Activated T-helper 9 cell treated with anti-CD3 and anti-CD28 coated beads, Interleukin-2, amount 50 U/mL, for 16 hours (primary cell): ENCODE results near the gene SEZ6L.

Experiments used
- DNase-seq: peaks from one replicate; pipeline ENCODE4 v3.0.0-alpha.2; 2020; ENCODE audit warnings: low read depth

The SEZ6L gene

DNA sequence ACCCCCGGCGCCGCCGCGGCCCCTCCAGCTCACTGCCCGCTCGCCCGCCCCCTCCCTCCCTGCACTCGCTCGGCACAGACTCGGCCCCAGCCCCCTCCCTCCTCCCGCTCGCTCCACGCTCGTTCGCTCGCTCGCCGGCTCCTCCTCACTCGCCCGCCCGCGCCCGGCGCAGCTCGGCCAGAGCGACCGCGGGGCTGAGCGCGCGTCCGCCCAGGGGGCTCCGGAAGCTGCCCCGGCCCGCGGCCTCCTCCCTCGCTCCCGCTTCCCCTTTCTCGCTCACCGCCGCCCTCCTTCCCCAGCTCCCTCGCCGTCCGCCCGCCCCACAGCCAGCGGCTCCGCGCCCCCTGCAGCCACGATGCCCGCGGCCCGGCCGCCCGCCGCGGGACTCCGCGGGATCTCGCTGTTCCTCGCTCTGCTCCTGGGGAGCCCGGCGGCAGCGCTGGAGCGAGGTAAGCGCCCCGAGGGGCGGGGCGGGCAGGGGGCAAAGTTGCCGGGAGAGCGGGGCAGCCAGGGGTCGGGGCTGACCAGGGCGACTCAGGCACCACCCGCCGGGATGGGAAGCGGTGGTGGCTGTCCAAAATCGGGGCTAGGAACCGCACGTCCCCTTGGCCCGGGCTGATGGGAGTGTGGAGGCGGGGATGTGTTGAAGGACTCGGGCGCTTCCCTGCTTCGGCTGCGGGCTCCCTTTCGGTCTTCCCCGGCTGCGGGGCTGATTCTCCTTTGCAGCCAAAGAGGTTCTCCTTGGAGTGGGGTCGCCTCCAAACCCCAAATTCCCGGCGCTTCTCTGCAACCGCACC, at the start of gene SEZ6L:
Gene SEZ6L, plus strand, starts transcription at position 148 of the 797 bp plus-strand sequence. Its CDS starts 208 bp downstream, at position 356.
- DNase-seq = no peak

- no peak for DNase-seq
These were observed 46.3 kb upstream of the SEZ6L start for GRCh38 chr22:26122920-26123468.

DNA sequence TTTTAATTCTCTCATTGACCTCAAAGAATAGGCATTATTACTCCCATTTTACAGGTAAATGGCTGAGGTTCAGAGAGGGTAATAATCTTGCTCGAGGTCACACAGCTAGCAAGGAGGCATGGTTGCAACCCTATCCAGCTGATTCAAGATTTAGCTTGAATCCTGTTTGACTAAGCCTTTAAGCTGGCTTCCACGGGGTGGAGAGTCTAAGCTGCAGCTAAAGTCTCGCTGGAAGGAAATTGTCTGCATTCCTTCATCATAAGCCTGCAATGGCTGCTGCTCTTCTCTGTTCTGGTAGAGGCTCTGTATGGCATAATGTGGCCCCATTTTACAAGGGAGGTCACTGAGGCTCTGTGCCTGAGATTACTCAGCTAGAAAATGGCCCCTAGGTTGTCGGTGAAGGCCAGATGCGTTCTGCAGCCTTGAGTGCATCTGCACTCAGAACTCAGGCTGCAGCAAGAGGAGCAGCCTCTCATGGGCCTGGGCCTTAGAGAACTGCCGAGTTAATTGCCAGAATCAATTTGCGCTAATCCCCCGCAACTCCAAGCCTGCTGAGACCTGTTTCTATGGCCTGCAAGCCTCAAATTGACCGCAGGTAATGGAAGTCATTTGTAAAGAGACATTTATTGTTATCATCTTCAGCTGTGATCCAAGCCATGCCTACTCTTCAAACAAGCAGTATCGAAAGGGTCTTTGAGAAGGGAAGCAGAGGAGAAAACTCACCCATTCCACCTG, 44.1 kb upstream of the SEZ6L start:
- DNase-seq = no peak

DNA sequence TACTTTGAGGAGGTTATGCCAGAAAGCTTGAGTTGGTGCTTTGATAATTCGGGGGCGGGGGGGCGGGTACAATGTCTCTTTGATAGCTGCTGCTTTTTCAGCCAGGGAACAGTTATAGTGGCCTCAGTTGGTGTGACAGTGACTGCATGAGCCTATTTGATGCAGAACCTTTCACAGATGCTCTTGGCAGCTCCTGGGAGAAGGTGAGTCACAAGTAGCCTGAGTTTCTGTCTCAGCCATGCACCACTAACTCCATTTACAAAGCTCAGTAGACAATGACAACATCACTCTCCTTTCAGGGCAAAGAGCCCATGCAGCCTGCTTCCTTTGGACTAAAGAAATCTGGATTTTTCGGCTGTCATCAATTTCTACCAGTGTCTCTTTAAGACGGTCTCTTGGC, 42.1 kb upstream of the SEZ6L start:
- DNase-seq = no peak

DNA sequence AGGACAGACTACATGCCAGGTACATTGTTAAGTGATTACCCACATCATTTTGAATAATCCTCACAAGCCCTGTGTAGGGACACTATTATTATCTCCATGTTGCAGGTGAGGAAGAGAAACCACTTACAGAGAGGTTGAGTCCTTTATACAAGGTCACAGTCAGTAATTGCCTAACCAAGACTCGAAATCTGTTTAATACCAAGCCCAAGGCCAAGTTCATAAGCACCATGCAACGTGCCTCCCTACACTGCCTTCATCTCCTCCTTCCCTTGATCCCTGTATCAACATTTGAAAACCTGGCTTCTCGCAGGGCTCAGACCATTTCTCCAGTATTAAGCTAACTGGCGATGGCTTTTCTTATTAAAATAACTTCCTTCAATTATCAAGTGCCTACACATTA, 41.7 kb upstream of the SEZ6L start:
- no peak for DNase-seq

DNA sequence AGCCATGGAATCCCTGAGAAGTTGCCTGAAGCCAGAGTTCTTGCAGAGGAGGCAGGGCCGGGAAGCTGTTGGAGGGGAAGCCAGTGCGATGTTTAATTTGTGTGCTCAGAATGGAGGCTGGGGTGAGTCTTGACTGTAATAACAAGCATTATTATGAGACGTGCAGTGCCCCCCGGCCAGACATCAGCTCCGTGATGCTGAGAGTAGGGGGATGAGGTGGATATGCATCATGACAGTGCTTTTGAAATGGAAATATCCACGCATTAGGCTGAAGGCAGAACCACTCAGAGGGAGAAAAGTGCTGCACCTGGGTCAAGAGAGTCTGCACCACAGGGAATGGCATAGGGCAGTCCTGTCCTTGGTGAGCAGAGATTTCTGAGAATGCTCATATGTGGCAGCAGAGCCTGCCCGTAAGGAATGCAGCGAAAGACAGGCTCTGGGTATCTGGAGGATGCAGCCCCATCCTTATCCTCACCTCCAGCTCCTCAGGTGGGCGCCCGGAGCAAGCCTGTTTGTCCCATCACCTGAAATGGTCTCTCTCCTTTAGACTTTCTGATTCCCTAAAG, 37.6 kb upstream of the SEZ6L start:
- no peak for DNase-seq

- DNase-seq = no peak
These were observed 34.5 kb upstream of the SEZ6L start for GRCh38 chr22:26134654-26135330.

GRCh38 chr22:26135806-26136205, 33.5 kb upstream of the SEZ6L start:
- no peak for DNase-seq

GRCh38 chr22:26139310-26139709, 30.0 kb upstream of the SEZ6L start:
- no peak for DNase-seq

DNA sequence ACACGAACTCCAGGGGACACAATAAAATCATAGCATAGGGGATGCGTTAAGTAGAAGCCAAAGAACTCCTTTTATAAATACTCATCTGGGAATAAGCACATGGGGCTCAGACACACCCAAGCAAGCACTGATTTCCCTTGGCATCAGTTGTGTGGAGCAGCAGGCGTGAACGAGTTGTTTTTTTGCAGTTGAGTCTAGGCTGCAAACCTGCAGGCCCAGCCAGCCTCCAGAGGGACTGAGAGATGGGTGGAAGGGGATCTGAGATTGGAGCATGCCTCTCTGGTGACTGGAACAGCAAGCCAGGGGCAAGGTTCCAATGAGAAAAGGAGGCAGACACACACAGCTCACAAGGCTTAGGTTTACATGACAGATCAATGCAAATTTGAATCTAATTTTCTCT, 27.4 kb upstream of the SEZ6L start:
- no peak for DNase-seq

- no peak for DNase-seq
These were observed 25.4 kb upstream of the SEZ6L start for GRCh38 chr22:26143806-26144325.

GRCh38 chr22:26159886-26160285, 9.4 kb upstream of the SEZ6L start:
- no peak for DNase-seq

GRCh38 chr22:26161746-26162145, 7.5 kb upstream of the SEZ6L start:
- no peak for DNase-seq

DNA sequence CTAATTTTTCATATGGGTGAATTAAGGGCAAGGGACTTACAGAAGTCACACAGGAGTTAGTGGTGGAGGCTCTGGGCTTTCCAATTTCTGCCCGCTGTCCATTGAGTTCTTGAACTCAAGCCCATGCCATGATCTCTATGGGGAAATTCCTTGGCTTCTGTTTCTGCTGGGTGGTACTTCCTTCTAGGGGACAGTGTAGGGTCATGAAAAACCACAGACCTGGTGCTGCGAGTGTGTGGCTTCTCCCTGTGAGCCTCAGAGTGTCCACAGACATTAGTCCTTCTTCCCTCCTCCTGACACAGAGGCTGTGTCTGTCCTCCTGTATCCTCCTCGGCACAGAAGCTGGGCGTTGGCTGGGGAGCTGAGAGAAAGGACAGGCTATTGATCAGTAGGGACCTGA, 6.3 kb upstream of the SEZ6L start:
- DNase-seq = no peak

GRCh38 chr22:26164174-26164573, 5.1 kb upstream of the SEZ6L start:
- no peak for DNase-seq

- DNase-seq = no peak
These were observed 871 bp upstream of the SEZ6L start for GRCh38 chr22:26168330-26168851.

GRCh38 chr22:26168939-26169314, 335 bp upstream of the SEZ6L start:
- no peak for DNase-seq

GRCh38 chr22:26170112-26170492, 840 bp downstream of the SEZ6L start:
- no peak for DNase-seq

DNA sequence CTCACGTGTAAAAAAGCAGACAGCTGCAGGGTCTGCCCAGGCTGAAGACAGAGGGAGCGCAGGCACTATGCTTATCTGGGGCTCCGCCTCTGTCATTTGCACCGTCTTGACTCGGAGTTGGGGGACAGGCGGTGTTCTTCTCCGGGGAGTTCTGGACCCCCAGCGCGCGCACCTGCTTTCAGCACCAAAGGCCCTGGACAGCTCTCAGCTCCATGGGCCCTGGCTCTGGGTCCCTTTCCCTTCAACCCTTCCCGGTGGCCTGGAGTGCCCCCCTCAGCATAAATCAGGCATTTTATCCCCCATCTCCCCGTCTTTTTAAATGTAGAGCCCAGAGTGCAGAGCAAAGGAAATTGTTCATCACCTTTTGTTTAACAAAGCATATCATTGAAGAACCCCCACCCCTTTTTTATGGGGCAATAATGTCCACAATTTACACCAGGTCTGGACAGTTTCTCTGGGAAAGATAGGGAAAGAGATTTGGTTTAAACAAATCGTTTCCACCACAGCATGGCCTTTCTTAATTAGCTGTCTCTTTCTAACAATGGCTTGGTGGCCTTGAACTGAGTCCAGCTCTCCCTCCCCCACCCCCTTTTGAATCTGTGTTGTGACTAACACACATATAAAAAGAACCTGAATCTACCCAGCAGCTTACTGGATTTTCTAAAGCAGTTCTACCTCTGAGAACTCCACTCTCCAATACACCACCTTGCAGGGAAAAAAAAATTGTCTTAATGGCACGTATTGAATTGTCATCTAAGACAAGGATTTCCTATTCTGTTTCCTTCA, 1.7 kb downstream of the SEZ6L start:
- DNase-seq = no peak

DNA sequence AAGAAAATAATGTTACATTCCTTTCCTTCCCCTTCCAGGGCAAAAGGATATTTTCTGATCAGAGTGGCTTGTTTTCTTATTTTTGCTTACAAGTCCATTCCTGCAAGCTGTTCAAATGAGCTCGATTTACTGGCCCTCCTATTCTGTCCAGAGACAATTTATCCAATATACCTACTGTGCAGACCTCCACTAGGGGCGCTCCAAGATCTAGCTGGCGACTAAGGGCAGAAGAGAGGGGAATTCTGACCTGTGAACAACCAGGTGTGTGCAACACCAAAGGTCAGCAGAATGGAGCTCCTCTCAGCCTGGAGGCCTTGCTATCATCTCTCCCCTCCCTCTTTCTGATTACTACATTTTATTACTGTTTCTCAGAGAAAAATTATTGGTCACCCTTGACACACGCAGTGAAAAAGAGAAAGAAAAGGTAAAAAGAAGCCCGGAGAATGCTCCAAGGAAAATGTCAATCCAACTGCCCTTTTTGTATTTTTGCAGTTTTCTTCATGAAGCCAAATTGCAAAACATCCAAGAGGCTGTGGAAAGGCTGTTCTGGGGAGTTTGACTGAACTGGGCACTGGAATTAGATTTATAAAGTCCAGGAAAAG, 3.2 kb downstream of the SEZ6L start:
- DNase-seq = no peak

DNA sequence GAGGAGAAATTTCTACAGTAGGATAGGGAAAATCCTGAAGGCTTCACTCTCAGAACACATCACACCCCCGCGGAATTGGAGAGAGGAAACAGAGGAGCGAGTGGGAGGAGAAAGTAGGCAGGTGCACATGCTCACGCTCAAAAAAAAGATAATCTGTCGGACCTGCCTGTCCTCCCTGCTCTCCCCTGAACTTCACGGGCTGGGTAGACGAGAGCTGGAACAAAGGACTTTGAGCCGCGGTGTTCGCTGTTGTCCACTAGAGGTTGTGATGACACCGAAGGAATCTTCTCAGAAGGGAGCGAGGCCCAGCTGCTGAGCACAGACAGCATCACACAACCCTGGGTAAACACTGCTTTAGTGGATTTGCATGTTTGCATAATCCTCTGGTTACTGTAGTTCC, 5.0 kb downstream of the SEZ6L start:
- no peak for DNase-seq
